Erythroblast (primary cell): Measurements from ENCODE around the gene AATF.

Experiments
- GATA1 ChIP-seq: IDR thresholded peaks from 2 replicates; pipeline ENCODE4 v1.6.1; 2011; ENCODE audit warnings: low read depth, mild to moderate bottlenecking, control low read depth, low read length, moderate library complexity
- POLR2A ChIP-seq: IDR thresholded peaks from 2 replicates; pipeline ENCODE4 v1.6.1; 2011; ENCODE audit warnings: mild to moderate bottlenecking, low read length

DNA sequence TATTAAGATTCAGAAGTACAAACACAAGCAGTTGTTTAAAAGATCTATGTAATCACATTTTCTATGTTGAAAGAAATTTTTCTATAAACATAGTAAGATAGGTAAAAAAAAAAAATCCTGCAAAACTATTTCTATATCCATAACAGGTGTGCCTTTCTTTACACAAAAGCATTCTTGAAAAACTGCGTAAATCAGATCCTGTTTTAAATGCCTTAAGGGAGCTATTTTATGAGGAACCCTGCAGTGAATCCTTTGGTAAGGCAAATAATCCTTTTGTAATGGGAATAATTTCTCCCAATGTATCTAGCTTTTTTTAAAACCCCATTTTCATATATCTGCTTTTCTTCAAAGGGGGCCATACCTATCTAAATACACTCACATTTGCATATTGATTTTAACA, 157.3 kb downstream of the AATF start:
- TF ChIP-seq POLR2A (no peak), GATA1 (no peak)
